HL-60/S4 treated with retinoic acid at 250 ng/mL for 4 days and 3 days (cell line): ENCODE measurements around the gene HFM1.
"Not testable (repeated sequence)": the region's sequence is repeated elsewhere in the genome, so short reads cannot be mapped to it uniquely, and the experiment has no call there.

ENCODE experiments used
- in situ Hi-C: fragments of 300-500 bp; cut with MboI; formaldehyde crosslinking; loops from 2 replicates; pipeline ENCODE4 v1.7.0; 2022; ENCODE audit warnings: low sequenced_read_pairs

The HFM1 gene

GRCh38 chr1:91404151-91405012 is at the start of gene HFM1:
TSS of gene HFM1 (minus strand) at chr1:91404837. CDS start at chr1:91401082, 3,755 bp downstream.
- in situ Hi-C loops = no loop called here

DNA sequence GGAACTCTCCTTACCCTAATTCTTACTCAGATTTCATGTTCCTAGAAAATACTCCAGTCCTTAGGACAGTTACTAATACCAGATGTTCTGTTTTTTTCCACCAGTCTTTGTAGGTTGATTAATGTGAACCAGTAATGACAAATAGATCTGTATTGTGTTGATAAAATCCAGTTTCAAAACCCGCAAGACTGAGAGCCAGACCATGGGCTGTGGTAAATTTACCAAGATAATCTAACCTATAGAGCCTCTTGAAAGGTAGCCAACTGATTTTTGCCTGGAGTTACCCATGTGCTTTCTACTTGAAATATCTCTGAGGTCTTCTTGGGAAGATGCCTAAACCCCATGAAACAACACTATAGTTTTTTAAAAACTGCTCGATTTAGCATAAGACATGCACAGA is 49.5 kb upstream of the HFM1 start:
- in situ Hi-C loops = no loop called here

DNA sequence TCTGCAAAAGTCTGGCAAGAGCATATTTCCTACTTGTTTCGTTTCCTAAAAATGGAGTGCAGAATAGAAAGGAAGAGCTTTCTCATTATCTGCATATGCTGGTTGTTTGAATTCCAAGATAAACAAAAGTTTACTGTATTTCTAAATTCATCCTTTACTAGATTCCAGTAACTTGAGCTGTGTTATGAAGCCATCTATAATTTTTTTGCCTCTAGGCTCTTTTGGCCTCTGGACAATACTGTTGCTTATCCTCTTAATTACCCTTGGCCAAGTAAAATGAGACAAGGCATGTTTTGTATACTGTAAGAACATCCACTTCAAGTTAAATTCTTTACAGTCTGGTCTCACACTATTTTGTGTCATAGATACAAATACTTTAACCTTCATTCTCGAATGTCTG is 45.6 kb upstream of the HFM1 start:
- in situ Hi-C loops = no loop called here

DNA sequence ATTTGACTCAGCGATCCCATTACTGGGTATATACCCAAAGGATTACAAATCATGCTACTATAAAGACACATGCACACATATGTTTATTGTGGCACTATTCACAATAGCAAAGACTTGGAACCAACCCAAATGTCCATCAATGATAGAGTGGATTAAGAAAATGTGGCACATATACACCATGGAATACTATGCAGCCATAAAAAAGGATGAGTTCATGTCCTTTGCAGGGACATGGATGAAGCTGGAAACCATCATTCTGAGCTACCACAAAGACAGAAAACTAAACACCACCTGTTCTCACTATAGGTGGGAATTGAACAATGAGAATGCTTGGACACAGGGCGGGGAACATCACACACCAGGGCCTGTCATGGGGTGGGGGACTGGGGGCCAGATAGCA is 43.1 kb upstream of the HFM1 start:
- in situ Hi-C loops = not testable (repeated sequence)

DNA sequence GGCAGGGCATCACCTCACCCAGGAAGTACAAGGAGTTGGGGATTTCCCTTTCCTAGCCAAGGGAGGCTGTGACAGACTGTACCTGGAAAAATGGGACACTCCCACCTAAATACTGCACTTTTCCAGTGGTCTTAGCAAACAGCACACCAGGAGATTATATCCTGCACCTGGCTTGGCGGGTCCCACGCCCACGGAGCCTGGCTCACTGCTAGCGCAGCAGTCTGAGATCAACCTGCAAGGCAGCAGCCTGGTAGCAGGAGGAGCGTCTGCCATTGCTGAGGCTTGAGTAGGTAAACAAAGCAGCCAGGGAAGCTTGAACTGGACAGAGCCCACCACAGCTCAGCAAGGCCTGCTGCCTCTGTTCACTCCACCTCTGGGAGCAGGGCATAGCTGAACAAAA is 37.3 kb upstream of the HFM1 start:
- in situ Hi-C loops = not testable (repeated sequence)

- in situ Hi-C loops = no loop called here
Observed at GRCh38 chr1:91440847-91441246, 36.2 kb upstream of the HFM1 start.

- in situ Hi-C loops = no loop called here
Observed at GRCh38 chr1:91439016-91439415, 34.4 kb upstream of the HFM1 start.

DNA sequence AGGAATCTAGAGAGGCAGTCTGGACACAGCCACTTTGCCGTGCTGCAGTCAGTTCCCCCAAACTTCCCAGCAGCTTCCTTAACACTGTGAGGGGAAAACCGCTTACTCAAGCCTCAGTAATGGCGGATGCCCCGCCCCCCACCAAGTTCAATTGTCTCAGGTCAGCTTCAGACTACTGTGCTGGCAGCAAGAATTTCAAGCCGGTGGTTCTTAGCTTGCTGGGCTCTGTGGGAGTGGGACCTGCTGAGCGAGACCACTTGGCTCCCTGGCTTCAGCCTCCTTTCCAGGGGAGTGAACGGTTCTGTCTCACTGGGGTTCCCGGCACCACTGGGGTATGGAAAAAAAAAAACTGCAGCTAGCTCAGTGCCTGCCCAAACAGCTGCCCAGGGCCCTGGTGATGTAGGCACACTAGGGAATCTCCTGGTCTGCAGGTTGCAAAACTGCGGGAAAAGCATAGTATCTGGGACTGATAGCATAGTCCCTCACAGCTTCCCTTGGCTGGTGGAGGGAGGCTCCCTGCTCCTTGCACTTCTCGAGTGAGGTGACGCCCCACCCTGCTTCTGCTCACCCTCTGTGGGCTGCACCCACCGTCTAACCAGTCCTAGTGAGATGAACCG is 23.7 kb upstream of the HFM1 start:
- in situ Hi-C loops = no loop called here

DNA sequence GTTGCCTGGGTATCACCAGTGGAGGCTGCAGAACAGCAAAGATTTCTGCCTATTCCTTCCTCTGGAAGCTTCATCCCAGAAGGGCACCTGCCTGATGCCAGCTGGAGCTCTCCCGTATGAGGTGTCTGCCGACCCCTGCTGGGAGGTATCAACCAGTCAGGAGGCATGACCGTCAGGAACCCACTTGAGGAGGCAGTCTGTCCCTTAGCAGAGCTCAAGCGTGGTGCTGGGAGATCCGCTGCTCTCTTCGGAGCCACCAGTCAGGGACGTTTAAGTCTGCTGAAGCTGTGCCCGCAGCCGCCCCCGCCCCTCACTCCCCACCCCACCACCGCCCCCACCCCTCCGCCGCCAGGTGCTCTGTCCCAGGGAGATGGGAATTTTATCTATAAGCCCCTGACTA is 23.1 kb upstream of the HFM1 start:
- in situ Hi-C loops = no loop called here

- in situ Hi-C loops = not testable (repeated sequence)
Observed at GRCh38 chr1:91422523-91422922, 17.9 kb upstream of the HFM1 start.

- in situ Hi-C loops = no loop called here
Observed at GRCh38 chr1:91412371-91412770, 7.7 kb upstream of the HFM1 start.

DNA sequence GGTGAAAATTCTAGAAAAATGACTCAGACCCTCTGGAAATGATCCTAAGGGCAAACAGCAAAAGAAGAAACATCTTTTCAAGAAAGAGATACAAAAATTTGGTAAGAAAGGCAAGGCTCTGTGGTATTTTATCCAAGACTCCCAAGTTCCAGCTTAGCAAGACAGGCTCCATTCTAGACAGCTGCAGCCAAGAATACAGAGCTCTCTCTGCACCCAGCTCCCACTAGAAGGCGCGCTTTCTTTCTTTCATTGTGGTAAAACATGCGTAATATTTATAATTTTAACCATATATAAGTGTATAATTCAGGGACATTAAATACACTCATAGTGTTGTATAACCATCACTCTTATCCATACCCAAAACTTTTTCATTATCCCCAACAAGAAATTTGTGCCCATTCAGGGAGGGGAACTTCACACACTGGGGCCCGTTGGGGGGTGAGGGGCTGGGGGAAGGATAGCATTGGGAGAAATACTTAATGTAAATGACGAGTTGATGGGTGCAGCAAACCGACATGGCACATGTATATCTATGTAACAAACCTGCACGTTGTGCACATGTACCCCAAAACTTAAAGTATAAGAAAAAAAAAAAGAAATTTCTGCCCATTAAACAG is 2.2 kb upstream of the HFM1 start:
- in situ Hi-C loops = no loop called here

DNA sequence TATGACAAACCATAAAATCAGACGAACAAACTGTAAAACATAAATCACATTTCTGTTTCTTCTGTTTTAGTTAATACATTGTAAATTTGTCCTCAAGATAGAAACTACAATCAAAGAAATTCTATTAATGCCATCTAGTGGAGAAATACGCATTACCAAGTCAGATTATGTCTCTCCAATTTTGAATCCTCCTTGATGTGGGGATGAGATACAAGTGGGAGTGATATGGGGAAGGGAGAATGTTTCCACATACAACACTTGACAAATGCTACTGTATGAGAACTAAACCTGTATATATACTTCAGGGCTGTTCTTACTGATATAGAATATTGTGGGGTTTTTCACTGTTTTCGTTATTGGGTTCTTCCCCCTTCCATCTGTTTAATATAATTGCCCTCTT is 2.6 kb downstream of the HFM1 start:
- in situ Hi-C loops = no loop called here

DNA sequence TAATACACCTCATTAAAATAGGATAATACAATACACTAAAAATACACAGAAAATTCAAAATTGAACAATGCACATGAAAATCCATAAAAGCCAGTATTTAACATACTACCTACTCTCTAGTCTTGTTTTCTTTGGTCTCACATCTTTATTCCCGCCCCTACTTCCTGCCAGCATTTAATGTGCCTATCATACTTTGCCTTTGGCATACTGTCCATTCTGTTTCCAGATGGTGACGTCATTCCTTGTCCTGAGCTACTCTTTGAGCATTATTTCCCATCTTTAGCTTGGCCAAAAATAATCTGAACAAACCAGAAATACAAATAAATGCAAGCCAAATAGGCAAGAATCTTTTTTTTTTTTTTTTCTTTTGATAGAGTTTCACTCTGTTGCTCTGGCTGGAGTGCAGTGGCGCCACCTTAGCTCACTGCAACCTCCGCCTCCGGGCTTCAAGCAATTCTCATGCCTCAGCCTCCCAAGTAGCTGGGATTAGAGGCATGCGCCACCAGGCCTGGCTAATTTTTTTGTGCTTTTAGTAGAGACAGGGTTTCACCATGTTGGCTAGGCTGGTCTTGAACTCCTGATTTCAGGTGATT is 4.4 kb downstream of the HFM1 start:
- in situ Hi-C loops = no loop called here

- in situ Hi-C loops = no loop called here
Observed at GRCh38 chr1:91398291-91398690, 6.3 kb downstream of the HFM1 start.

- in situ Hi-C loops = no loop called here
Observed at GRCh38 chr1:91397605-91398004, 7.0 kb downstream of the HFM1 start.

GRCh38 chr1:91393042-91393441 is 11.6 kb downstream of the HFM1 start:
- in situ Hi-C loops = no loop called here

- in situ Hi-C loops = no loop called here
Observed at GRCh38 chr1:91386109-91386508, 18.5 kb downstream of the HFM1 start.

DNA sequence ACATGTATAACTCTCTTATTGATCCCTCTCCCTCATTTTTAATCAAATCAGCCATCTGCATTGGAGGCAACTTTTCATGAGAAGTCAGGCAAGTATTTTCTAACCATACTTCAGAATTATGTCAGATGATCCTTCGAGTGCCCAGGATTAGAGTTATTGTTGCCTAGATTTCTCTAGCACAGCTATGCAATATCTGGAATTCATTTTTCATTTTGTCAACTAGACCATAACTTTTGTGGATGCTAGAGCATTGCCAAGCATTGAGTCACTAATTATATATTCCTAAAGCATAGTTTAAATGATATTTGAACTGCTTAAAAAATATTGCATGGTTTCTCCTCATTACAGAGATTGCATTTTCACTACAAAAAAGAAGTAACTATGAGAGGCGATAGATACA is 21.2 kb downstream of the HFM1 start:
- in situ Hi-C loops = no loop called here

- in situ Hi-C loops = no loop called here
Observed at GRCh38 chr1:91381844-91382243, 22.8 kb downstream of the HFM1 start.

DNA sequence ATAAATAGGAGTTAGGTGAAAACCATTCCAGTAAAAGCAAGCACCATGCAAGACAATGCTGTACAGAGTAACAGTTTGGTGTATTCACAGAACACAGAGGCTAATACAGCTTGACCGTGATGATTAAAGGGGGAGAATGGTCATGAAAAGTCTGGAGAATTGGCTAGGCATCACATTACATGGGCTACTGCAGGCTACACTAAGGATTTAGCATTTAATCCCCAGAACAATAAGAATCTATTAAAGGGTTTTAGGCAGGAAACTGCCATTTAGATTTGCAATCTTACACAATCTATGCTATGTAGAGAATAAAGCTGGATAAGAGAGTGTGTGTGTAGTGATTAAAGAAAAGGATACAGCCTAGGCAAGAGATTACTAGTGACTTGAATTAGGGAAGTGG is 30.6 kb downstream of the HFM1 start:
- in situ Hi-C loops = no loop called here

GRCh38 chr1:91372230-91372629 is 32.4 kb downstream of the HFM1 start:
- in situ Hi-C loops = not testable (repeated sequence)
